Hematopoietic multipotent progenitor cell treated with erythropoietin and hydrocortisone succinate and interleukin-3 and kit ligand, for 8 days (in vitro differentiated cells): Measurements from ENCODE around the gene NEK1.

Experiments used
- DNase-seq: peaks from one replicate; pipeline ENCODE4 v3.0.0-alpha.2; 2015

NEK1 gene

GRCh38 chr4:169361756-169362155, 250.6 kb downstream of the NEK1 start:
- DNase-seq = no peak

DNA sequence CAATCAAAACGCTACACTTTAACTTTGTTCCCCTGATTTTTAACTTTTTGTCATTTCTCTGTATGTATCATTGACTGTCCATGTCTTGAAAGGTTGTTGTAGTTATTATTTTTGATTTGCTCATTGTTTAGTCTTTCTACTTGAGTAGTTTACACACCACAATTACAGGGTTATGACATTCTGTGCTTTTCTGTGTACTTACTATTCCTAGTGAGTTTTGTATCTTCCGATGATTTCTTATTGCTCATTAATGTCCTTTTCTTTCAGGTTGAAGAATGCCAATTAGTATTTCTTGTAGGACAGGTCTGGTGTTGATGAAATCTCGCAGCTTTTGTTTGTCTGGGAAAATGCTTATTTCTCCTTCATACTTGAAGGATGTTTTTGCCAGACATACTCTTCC, 252.4 kb downstream of the NEK1 start:
- DNase-seq = no peak

DNA sequence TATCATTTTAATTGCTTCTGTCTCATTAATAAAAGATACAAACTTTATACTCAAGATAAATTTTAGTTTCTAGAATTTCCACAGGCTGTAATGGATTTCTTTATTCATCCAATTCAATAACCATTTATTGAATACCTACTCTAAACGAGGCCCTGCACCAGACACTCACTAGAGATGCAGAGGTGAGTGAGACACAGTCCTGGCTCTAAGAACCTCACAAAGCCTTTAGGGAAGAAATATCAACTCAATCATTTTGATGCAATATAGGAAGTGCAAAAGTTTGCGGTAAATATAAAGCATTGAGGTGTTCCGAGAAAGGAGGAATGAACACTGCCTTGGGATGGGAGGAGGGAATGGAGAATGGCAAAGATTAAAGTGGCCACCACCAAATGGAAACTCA, 260.0 kb downstream of the NEK1 start:
- DNase-seq = no peak

- DNase-seq = no peak
Observed at GRCh38 chr4:169351872-169352271, 260.5 kb downstream of the NEK1 start.

- no peak for DNase-seq
Observed at GRCh38 chr4:169348541-169348940, 263.8 kb downstream of the NEK1 start.

GRCh38 chr4:169346840-169347239, 265.5 kb downstream of the NEK1 start:
- DNase-seq = no peak

GRCh38 chr4:169345316-169345721, 267.1 kb downstream of the NEK1 start:
- no peak for DNase-seq
